Measurements from ENCODE around the gene PSMD12.
"Not testable (repeated sequence)": the region's sequence is repeated elsewhere in the genome, so short reads cannot be mapped to it uniquely, and the experiment has no call there.

Gene PSMD12

GRCh38 chr17:67388986-67389385, 22.6 kb upstream of the PSMD12 start:
- DNase-seq (ENCODE audit: low read depth, low spot score) = no peak
- no peak overlapping the region for H3K4me3 ChIP-seq (ENCODE audit: low read length)

- not testable (repeated sequence) for H3K4me3 ChIP-seq (ENCODE audit: low read length); DNase-seq (ENCODE audit: low read depth, low spot score)
These were observed 22.2 kb upstream of the PSMD12 start for GRCh38 chr17:67388536-67388935.

- peak; percentile 42 for DNase-seq (ENCODE audit: low read depth, low spot score)
- H3K4me3 ChIP-seq (ENCODE audit: low read length) = no peak overlapping the region
These were observed 20.7 kb upstream of the PSMD12 start for GRCh38 chr17:67386965-67387551.

- DNase-seq (ENCODE audit: low read depth, low spot score) = no peak
- H3K4me3 ChIP-seq (ENCODE audit: low read length) = no peak overlapping the region
These were observed 19.0 kb upstream of the PSMD12 start for GRCh38 chr17:67385122-67385988.

GRCh38 chr17:67381929-67382257, 15.5 kb upstream of the PSMD12 start:
- no peak for DNase-seq (ENCODE audit: low read depth, low spot score)
- H3K4me3 ChIP-seq (ENCODE audit: low read length) = no peak overlapping the region

- DNase-seq (ENCODE audit: low read depth, low spot score) = no peak
- peak overlapping the region; percentile 80 for H3K4me3 ChIP-seq (ENCODE audit: low read length)
These were observed 12.9 kb upstream of the PSMD12 start for GRCh38 chr17:67379251-67379630.

- peak; percentile 57 for DNase-seq (ENCODE audit: low read depth, low spot score)
- peak overlapping the region; percentile 80 for H3K4me3 ChIP-seq (ENCODE audit: low read length)
These were observed 12.3 kb upstream of the PSMD12 start for GRCh38 chr17:67378454-67379250.

GRCh38 chr17:67377488-67378453, 11.4 kb upstream of the PSMD12 start:
- peak; percentile 26 for DNase-seq (ENCODE audit: low read depth, low spot score)
- peak overlapping the region; percentile 80 for H3K4me3 ChIP-seq (ENCODE audit: low read length)

GRCh38 chr17:67376737-67377487, 10.5 kb upstream of the PSMD12 start, which contains the start of gene PITPNC1:
PITPNC1 (plus strand) TSS chr17:67377281.
- peak within 1 kb of the TSS; percentile 80 for H3K4me3 ChIP-seq (ENCODE audit: low read length)
- peak; percentile 76 for DNase-seq (ENCODE audit: low read depth, low spot score)

GRCh38 chr17:67376415-67376736, 10.0 kb upstream of the PSMD12 start:
- no peak for DNase-seq (ENCODE audit: low read depth, low spot score)
- peak overlapping the region; percentile 80 for H3K4me3 ChIP-seq (ENCODE audit: low read length)

GRCh38 chr17:67375716-67376115, 9.3 kb upstream of the PSMD12 start:
- no peak overlapping the region for H3K4me3 ChIP-seq (ENCODE audit: low read length)
- no peak for DNase-seq (ENCODE audit: low read depth, low spot score)

GRCh38 chr17:67375054-67375427, 8.7 kb upstream of the PSMD12 start:
- H3K4me3 ChIP-seq (ENCODE audit: low read length) = no peak overlapping the region
- no peak for DNase-seq (ENCODE audit: low read depth, low spot score)

- DNase-seq (ENCODE audit: low read depth, low spot score) = peak; percentile 89
- no peak overlapping the region for H3K4me3 ChIP-seq (ENCODE audit: low read length)
These were observed 8.1 kb upstream of the PSMD12 start for GRCh38 chr17:67374329-67375053.

- H3K4me3 ChIP-seq (ENCODE audit: low read length) = no peak overlapping the region
- no peak for DNase-seq (ENCODE audit: low read depth, low spot score)
These were observed 6.4 kb upstream of the PSMD12 start for GRCh38 chr17:67372751-67373150.

- no peak overlapping the region for H3K4me3 ChIP-seq (ENCODE audit: low read length)
- no peak for DNase-seq (ENCODE audit: low read depth, low spot score)
These were observed 3.3 kb upstream of the PSMD12 start for GRCh38 chr17:67369676-67370075.

- peak; percentile 26 for DNase-seq (ENCODE audit: low read depth, low spot score)
- H3K4me3 ChIP-seq (ENCODE audit: low read length) = peak overlapping the region; percentile 99
These were observed 612 bp downstream of the PSMD12 start for GRCh38 chr17:67365738-67366192.

GRCh38 chr17:67364847-67365737, 1.3 kb downstream of the PSMD12 start:
- DNase-seq (ENCODE audit: low read depth, low spot score) = no peak

More at GRCh38 chr17:67364847-67365737, 1.3 kb downstream of the PSMD12 start:
- H3K4me3 ChIP-seq (ENCODE audit: low read length) = peak overlapping the region; percentile 99

All from Jurkat, Clone E6-1 (cell line).